Lower lobe of right lung (tissue), 2 donors: Measurements from ENCODE around the gene SDHAF4. TPM values are rescaled to one million over a fixed set of nuclear protein-coding genes. Genes with fewer than 3 reads are reported as not detected.
"Not testable (repeated sequence)": the region's sequence is repeated elsewhere in the genome, so short reads cannot be mapped to it uniquely, and the experiment has no call there.

Source experiments
- ATAC-seq, 2 donors: fragments of 200-7000 bp; cut with Tn5 transposase; one replicate each; pipeline ENCODE4 v1.9.1; 2020 to 2022; ENCODE audit warnings: mild to moderate bottlenecking in 2 of 2, moderate library complexity in 2 of 2
- DNase-seq: peaks from one replicate; pipeline ENCODE4 v3.0.0-alpha.2; 2020
- H3K27ac ChIP-seq: fragments of 200-600 bp; one replicate; pipeline ENCODE4 v1.8.0; 2022
- H3K27me3 ChIP-seq: fragments of 200-600 bp; one replicate; pipeline ENCODE4 v1.8.0; 2022; ENCODE audit warnings: low read depth
- H3K36me3 ChIP-seq: fragments of 200-600 bp; one replicate; pipeline ENCODE4 v1.8.0; 2022; ENCODE audit warnings: mild to moderate bottlenecking
- H3K4me1 ChIP-seq: fragments of 200-600 bp; one replicate; pipeline ENCODE4 v1.8.0; 2022
- H3K4me3 ChIP-seq: fragments of 200-600 bp; one replicate; pipeline ENCODE4 v1.8.0; 2022; ENCODE audit warnings: mild to moderate bottlenecking
- H3K9me3 ChIP-seq: fragments of 200-600 bp; one replicate; pipeline ENCODE4 v1.8.0; 2022
- intact Hi-C: fragments of 100-400 bp; cut with DNase I; formaldehyde crosslinking; loops from one replicate; pipeline ENCODE4 v1.11.0; 2022
- total RNA-seq: library from RNA; stranded (reverse); fragmentation: NEBNext Ultra II Directional; extraction: Animal tissue kit (Norgen Biotek cat#: 25700); gene quantifications from one replicate; pipeline ENCODE4 v1.2.1, GENCODE V29; 2021
- TF ChIP-seq, protein P1 (sequence below): fragments of 200-600 bp; IDR thresholded peaks from one replicate; pipeline ENCODE4 v1.8.0; 2022; ENCODE audit warnings: antibody characterized with exemption, mild to moderate bottlenecking
- donor health status: DM: no; HTN: yes; CAD: no; lungs with severe emphysema.

SDHAF4 gene
- total RNA-seq, 1 donor from 2014 or later, result 10.8 TPM

DNA sequence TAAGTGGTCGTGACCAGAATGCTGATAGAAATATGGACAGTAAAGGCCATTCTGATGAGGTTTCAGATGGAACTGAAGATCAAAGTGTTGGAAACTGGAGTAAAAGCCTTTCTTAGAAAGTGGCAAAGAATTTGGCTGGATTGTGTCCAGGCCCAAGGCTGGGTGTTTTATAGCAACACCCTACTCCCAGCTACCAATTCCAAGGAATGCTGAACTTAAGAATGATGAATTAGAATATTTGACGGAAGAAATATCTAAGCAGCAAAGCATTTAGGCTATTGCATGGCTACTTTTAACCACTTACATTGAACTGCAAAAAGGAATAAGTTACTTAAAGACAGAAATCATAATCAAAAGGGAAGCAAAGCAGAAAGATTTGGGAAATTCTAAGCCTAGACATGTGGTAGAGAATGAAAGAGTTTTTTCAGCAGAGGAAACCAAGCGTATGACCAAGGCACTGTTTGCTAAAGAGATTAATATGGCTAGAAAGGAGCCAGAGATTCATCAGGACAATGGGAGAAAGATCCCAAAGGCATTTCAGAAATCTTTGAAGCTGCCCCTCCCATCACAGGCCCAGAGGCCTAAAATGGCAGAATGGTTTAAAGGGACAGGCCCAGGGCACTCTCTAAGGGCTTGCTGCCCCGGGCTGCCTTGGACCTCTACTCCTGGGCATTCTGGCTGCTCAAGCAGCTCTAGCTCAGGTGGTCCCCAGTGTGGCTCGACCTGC, 25.8 kb downstream of the SDHAF4 start:
- no peak overlapping the region for H3K27ac ChIP-seq

GRCh38 chr6:70593118-70593486, 26.4 kb downstream of the SDHAF4 start:
- Histone ChIP-seq H3K36me3 (peaks cover 6% of the 10 kb centered on the region), H3K9me3 (no peaks in the 10 kb centered on the region), H3K27ac (no peak overlapping the region), H3K4me1 (no peaks in the 10 kb centered on the region), H3K4me3 (no peak overlapping the region), H3K27me3 (no peaks in the 10 kb centered on the region)
- DNase-seq (no peak), ATAC-seq (no peak)
- TF ChIP-seq, protein P1, sequence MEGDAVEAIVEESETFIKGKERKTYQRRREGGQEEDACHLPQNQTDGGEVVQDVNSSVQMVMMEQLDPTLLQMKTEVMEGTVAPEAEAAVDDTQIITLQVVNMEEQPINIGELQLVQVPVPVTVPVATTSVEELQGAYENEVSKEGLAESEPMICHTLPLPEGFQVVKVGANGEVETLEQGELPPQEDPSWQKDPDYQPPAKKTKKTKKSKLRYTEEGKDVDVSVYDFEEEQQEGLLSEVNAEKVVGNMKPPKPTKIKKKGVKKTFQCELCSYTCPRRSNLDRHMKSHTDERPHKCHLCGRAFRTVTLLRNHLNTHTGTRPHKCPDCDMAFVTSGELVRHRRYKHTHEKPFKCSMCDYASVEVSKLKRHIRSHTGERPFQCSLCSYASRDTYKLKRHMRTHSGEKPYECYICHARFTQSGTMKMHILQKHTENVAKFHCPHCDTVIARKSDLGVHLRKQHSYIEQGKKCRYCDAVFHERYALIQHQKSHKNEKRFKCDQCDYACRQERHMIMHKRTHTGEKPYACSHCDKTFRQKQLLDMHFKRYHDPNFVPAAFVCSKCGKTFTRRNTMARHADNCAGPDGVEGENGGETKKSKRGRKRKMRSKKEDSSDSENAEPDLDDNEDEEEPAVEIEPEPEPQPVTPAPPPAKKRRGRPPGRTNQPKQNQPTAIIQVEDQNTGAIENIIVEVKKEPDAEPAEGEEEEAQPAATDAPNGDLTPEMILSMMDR, result no peak
- intact Hi-C loops, result no loop called here

More for the DNA sequence above, 25.8 kb downstream of the SDHAF4 start:
- Histone ChIP-seq H3K4me1 (no peaks in the 10 kb centered on the region), H3K9me3 (no peaks in the 10 kb centered on the region), H3K36me3 (peaks cover 6% of the 10 kb centered on the region), H3K4me3 (no peak overlapping the region), H3K27me3 (no peaks in the 10 kb centered on the region)
- TF ChIP-seq, protein P1, result no peak
- DNase-seq (no peak), ATAC-seq (no peak)
- intact Hi-C loops, result no loop called here

DNA sequence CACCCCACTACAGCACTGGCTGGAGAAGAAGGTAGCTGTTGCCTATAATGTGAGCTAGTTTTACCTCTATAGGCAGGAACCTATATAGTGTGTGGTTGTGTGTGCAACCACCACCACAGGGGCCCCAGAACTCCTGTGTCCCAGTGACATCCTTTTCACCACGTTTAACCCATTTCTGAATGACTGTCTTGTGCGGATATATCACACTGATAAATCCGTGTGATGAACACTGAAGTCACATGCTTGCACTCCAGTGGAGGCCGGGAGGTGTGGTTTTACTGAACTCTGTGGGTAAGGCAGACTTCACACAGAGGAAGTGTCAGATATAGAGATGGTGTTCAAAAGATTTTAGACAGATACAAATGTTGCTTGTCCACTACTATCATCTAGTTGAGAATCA, 32.5 kb downstream of the SDHAF4 start:
- H3K9me3 ChIP-seq, result no peaks in the 10 kb centered on the region
- intact Hi-C loops, result no loop called here
- DNase-seq (no peak), ATAC-seq (no peak)
- H3K4me3 ChIP-seq, result no peak overlapping the region
- no peaks in the 10 kb centered on the region for H3K4me1 ChIP-seq
- TF ChIP-seq, protein P1, result no peak
- H3K36me3 ChIP-seq, result no peaks in the 10 kb centered on the region
- H3K27ac ChIP-seq, result no peak overlapping the region
- no peaks in the 10 kb centered on the region for H3K27me3 ChIP-seq

- no peak for ATAC-seq
- Histone ChIP-seq H3K4me1 (no peaks in the 10 kb centered on the region), H3K9me3 (no peaks in the 10 kb centered on the region), H3K36me3 (no peaks in the 10 kb centered on the region), H3K27me3 (no peaks in the 10 kb centered on the region), H3K27ac (no peak overlapping the region), H3K4me3 (no peak overlapping the region)
- intact Hi-C loops, result no loop called here
- TF ChIP-seq, protein P1, result no peak
- no peak for DNase-seq
Observed at GRCh38 chr6:70601014-70601413, 34.3 kb downstream of the SDHAF4 start.

DNA sequence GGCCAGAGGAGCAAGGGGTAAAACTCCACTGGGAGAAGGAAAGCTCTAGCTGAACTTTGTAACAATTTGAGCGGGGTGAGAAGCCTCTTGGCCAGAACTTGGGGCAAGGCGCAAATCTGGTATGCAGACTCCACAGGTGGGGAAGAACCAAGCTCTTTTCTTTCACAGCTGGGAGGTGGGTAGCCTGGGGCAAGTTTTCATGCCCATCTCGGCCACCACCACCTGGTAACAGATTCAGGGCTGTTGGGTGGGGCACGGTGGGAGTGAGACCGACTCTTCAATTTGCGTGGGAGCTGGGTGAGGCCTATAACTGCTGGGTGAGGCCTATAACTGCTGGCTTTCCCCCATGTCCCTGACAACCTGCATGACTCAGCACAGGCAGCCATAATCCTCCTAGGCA, 37.5 kb downstream of the SDHAF4 start:
- ATAC-seq (no peak), DNase-seq (no peak)
- no peak overlapping the region for H3K27ac ChIP-seq
- H3K4me1 ChIP-seq, result no peaks in the 10 kb centered on the region
- no peaks in the 10 kb centered on the region for H3K9me3 ChIP-seq
- no peaks in the 10 kb centered on the region for H3K27me3 ChIP-seq
- intact Hi-C loops, result no loop called here
- no peaks in the 10 kb centered on the region for H3K36me3 ChIP-seq
- H3K4me3 ChIP-seq, result no peak overlapping the region
- TF ChIP-seq, protein P1, result no peak

DNA sequence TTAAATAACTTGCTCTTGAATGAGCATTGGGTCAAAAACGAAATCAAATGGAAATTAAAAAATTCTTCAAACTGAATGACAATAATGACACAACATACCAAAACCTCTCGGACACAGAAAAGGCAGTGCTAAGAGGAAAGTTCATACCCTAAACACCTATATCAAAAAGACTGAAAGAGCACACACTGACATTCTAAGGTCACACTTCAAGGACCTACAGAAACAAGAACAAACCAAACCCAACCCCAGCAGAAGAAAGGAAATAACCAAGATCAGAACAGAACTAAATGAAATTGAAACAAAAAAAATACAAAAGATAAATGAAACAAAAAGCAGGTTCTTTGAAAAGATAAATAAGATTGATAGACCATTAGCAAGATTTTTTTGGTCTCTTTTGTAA, 40.6 kb downstream of the SDHAF4 start:
- intact Hi-C loops, H3K4me3 ChIP-seq, DNase-seq, H3K4me1 ChIP-seq, H3K27me3 ChIP-seq, H3K9me3 ChIP-seq, H3K27ac ChIP-seq, H3K36me3 ChIP-seq, ATAC-seq: not testable (repeated sequence)

DNA sequence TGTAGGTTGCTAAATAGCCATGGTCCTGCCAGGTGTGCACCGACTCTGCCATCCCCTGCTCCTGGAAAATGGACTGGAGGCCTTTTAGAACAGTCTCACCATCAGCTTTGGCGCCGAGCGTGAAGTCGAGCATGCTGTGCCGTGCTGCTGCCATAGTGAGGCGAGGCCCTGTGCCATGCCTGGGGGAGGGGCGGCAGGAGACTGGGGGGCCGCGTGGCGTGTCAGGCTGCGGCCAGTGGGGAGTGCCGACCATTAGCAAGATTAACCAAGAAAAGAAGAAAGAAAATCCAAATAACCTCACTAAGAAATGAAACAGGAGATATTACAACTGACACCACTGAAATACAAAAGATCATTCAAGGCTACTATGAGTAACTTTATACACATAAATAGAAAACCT, 42.5 kb downstream of the SDHAF4 start:
- DNase-seq, H3K4me1 ChIP-seq, H3K36me3 ChIP-seq, intact Hi-C loops, H3K9me3 ChIP-seq, ATAC-seq, H3K27me3 ChIP-seq, H3K27ac ChIP-seq, H3K4me3 ChIP-seq: not testable (repeated sequence)
